Adrenal gland (tissue), 12 donors: ENCODE results near the gene DDX21. TPM values are rescaled to one million over a fixed set of nuclear protein-coding genes. Genes with fewer than 3 reads are reported as not detected.

Experiments used
- DNase-seq, 7 donors: peaks; one replicate each; pipeline ENCODE4 v3.0.0-alpha.2; 2019 to 2020
- H3K27ac ChIP-seq, 5 donors: fragments of 200-600 bp; sonication (generic) in 4 of 5; 1 replicate in 3 of 5; 2 replicates in 2 of 5; pipeline versions ENCODE4 v1.5.1 to v1.8.0; 2016 to 2020; ENCODE audit warnings: mild to moderate bottlenecking in 1 of 5
- H3K27me3 ChIP-seq: fragments of 200-600 bp; 2 replicates; pipeline ENCODE4 v1.8.0; 2021
- H3K36me3 ChIP-seq, 2 donors: fragments of 200-600 bp; replicated peaks in 1 of 2; 1 replicate in 1 of 2; 2 replicates in 1 of 2; pipeline versions ENCODE4 v1.5.1 to v1.8.0; 2018 to 2022
- H3K4me1 ChIP-seq, 2 donors: fragments of 200-600 bp; replicated peaks in 1 of 2; 1 replicate in 1 of 2; 2 replicates in 1 of 2; pipeline versions ENCODE4 v1.5.1 to v1.8.0; 2018 to 2021
- H3K4me3 ChIP-seq, 4 donors: fragments of 200-600 bp; sonication (generic) in 3 of 4; one replicate each; pipeline ENCODE4 v1.5.1; 2016 to 2018
- H3K9me3 ChIP-seq, 3 donors: fragments of 200-600 bp; sonication (generic) in 1 of 3; replicated peaks in 1 of 3; 1 replicate in 2 of 3; 2 replicates in 1 of 3; pipeline versions ENCODE4 v1.5.1 to v1.8.0; 2016 to 2021
- CTCF ChIP-seq, 6 experiments: fragments of 450-650 bp in 4 of 6; fragments of 200-600 bp in 2 of 6; sonication (generic) in 1 of 6; IDR thresholded peaks; 1 replicate in 5 of 6; 2 replicates in 1 of 6; pipeline versions ENCODE4 v1.5.1 to v1.8.0; 2016 to 2021; ENCODE audit warnings: antibody characterized with exemption in 6 of 6, mild to moderate bottlenecking in 2 of 6, moderate library complexity in 1 of 6
- POLR2A ChIP-seq, 2 donors: fragments of 450-650 bp; IDR thresholded peaks; one replicate each; pipeline ENCODE4 v1.6.1; 2017; ENCODE audit warnings: antibody characterized with exemption in 2 of 2, mild to moderate bottlenecking in 2 of 2, moderate library complexity in 1 of 2
- WGBS, 4 donors: extraction: QIAGEN DNeasy Blood & Tissue Kit in 2 of 4; methylation state at CpG; one replicate each; pipeline versions ENCODE4 v1.1.5 to v1.1.7; 2013 to 2017; 5-methylcytosine and 5-hydroxymethylcytosine counted together
- intact Hi-C, 2 donors: fragments of 100-400 bp; cut with DNase I; formaldehyde crosslinking; loops; one replicate each; pipeline versions ENCODE4 v1.14.1 to v1.15.0; 2022 to 2023
- polyA plus RNA-seq, 3 donors: library from polyadenylated mRNA; stranded (reverse); fragments of 200-250 nt in 2 of 3; fragments of 350-450 nt in 1 of 3; fragmentation: Illumina TruSeq in 1 of 3; extraction: RNeasy Lipid Tissue Mini Kit (QIAGEN cat#74804) in 1 of 3; gene quantifications; one replicate each; pipeline ENCODE4 v1.2.3, GENCODE V29; 2013 to 2014
- total RNA-seq, 9 donors: library from RNA; depleted of rRNA in 4 of 9; stranded (reverse); fragments of >200 nt in 4 of 9; fragments of 120-200 nt in 1 of 9; fragmentation: NEBNext Ultra II Directional in 1 of 9; extraction: Animal tissue kit (Norgen Biotek cat#: 25700) in 1 of 9; gene quantifications; one replicate each; pipeline versions ENCODE4 v1.1.0 to v1.2.4, GENCODE V29; 2013 to 2023
- donor health status: healthy with polysubstance abuse.
- donor health status: Bipolar disorder and iron deficiency.
- donor health status: DM: yes; HTN: yes; CAD: no.
- donor health status: DM: no; HTN: no; CAD: no.
- donor health status: DM: no; HTN: no; CAD: no.
- donor health status: DM: yes; HTN: yes; CAD: no.

The DDX21 gene
- total and polyA plus RNA-seq, 12 donors: 14.2 to 89.0 (median 40.0) TPM

DNA sequence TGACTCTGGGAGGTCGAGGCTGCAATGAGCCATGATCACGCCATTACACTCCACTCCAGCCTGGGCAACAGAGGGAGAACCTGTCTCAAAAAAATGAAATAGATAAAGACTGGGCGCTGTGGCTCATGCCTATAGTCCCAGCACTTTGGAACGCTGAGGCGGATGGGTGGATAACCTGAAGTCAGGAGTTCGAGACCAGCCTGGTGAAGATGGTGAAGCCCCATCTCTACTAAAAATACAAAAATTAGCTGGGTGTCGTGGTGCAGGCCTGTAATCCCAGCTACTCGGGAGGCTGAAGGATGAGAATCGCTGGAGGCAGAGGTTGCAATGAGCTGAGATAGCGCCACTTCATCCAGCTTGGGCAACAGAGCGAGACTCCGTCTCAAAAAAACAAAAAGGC is 1.1 kb upstream of the DDX21 start:
- no peak for TF ChIP-seq POLR2A (IDR thresholded peaks at IDR 0.05)
- no peak for TF ChIP-seq CTCF (IDR thresholded peaks at IDR 0.05)
- H3K4me1 ChIP-seq: peaks cover 6 to 23% of the 10 kb centered on the region in 2 donors
- H3K9me3 ChIP-seq: no peaks in the 10 kb centered on the region
- intact Hi-C loops: no loop called here
- no peak for DNase-seq
- WGBS, 4 donors: 91 to 95% (median 92%) methylated on average over 12 of the region's 12 CpGs
- peaks cover 0 to 11% of the 10 kb centered on the region in 2 donors for H3K36me3 ChIP-seq
- no peak overlapping the region for H3K4me3 ChIP-seq
- no peaks in the 10 kb centered on the region for H3K27me3 ChIP-seq
- no peak overlapping the region for H3K27ac ChIP-seq

GRCh38 chr10:68955355-68955831 is 577 bp upstream of the DDX21 start:
- WGBS, 4 donors: 4 to 5% (median 5%) methylated on average over 16 of the region's 16 CpGs
- Histone ChIP-seq H3K4me1 (peaks cover 6 to 23% of the 10 kb centered on the region in 2 donors), H3K9me3 (no peaks in the 10 kb centered on the region), H3K36me3 (peaks cover 0 to 11% of the 10 kb centered on the region in 2 donors), H3K27ac (peak overlapping the region; percentile 73 to 98 (median 91)), H3K4me3 (peak overlapping the region; percentile 25 to 88 (median 57)), H3K27me3 (no peaks in the 10 kb centered on the region)
- TF ChIP-seq CTCF (IDR thresholded peaks at IDR 0.05) (no peak), POLR2A (IDR thresholded peaks at IDR 0.05) (no peak)
- peak in 2 of 7 donors; percentile 11 to 29 for DNase-seq
- intact Hi-C loops: no loop called here

- Histone ChIP-seq H3K4me3 (peak overlapping the region in 1 of 4 donors; percentile 70), H3K4me1 (peaks cover 6 to 23% of the 10 kb centered on the region in 2 donors), H3K9me3 (no peaks in the 10 kb centered on the region), H3K27me3 (no peaks in the 10 kb centered on the region), H3K36me3 (peaks cover 0 to 25% of the 10 kb centered on the region in 2 donors), H3K27ac (peak overlapping the region; percentile 73 to 98 (median 91))
- DNase-seq: no peak
- no peak for TF ChIP-seq CTCF (IDR thresholded peaks at IDR 0.05)
- no peak for TF ChIP-seq POLR2A (IDR thresholded peaks at IDR 0.05)
- intact Hi-C loops: no loop called here
- 41 to 63% (median 47%) methylated on average over 7 of the region's 7 CpGs for WGBS, 4 donors
These were observed 1.3 kb downstream of the DDX21 start for GRCh38 chr10:68957284-68957615.

DNA sequence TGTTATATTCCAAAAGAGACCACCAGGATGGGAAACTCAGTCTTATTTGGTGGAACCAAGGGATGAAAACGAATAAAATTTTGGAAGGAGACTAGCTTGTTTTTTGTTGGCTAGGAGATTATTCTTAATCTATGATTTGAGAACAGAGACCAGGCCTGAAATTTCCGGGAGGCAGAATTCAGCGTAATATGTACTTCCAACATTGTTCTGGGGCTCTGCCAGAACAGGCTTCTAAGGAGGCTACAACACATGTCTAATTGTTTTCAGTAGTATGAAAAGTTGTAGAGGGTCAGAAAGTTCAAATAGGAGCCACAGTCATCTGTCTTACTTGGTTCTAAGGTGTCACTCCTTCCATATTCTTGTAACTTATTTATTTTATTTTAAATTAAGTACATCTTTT is 1.7 kb downstream of the DDX21 start:
- H3K9me3 ChIP-seq: no peaks in the 10 kb centered on the region
- intact Hi-C loops: no loop called here
- no peaks in the 10 kb centered on the region for H3K27me3 ChIP-seq
- DNase-seq: peak in 1 of 7 donors; percentile 20
- H3K27ac ChIP-seq: peak overlapping the region in 4 of 5 donors; percentile 73 to 98 (median 90)
- peak overlapping the region in 1 of 4 donors; percentile 70 for H3K4me3 ChIP-seq
- WGBS, 4 donors: 63 to 79% (median 74%) methylated on average over 3 of the region's 3 CpGs
- peaks cover 6 to 23% of the 10 kb centered on the region in 2 donors for H3K4me1 ChIP-seq
- no peak for TF ChIP-seq CTCF (IDR thresholded peaks at IDR 0.05)
- TF ChIP-seq POLR2A (IDR thresholded peaks at IDR 0.05): no peak
- peaks cover 0 to 29% of the 10 kb centered on the region in 2 donors for H3K36me3 ChIP-seq
